BJ (cell line): ENCODE data around the gene CPO. TPM values are rescaled to one million over a fixed set of nuclear protein-coding genes. Genes with fewer than 3 reads are reported as not detected.

Experiments used
- CTCF ChIA-PET: fragments of 350-600 bp; formaldehyde crosslinking; extraction: SDS; loops from one replicate; lab custom pipeline; 2021; ENCODE audit warnings: antibody characterized with exemption, inconsistent platforms; lab: Yijun Ruan, JAX
- POLR2A ChIA-PET: fragments of 300-600 bp; sonication (Branson Sonifier 250); formaldehyde crosslinking; extraction: SDS; loops from one replicate; lab custom pipeline; 2021; ENCODE audit warnings: antibody characterized with exemption; lab: Charles Lee
- DNase-seq: peaks from one replicate; pipeline ENCODE4 v3.0.0-alpha.2; 2011; ENCODE audit warnings: low read depth
- H3K27me3 ChIP-seq: 2 replicates; pipeline ENCODE4 v1.6.0; 2011; ENCODE audit warnings: low read length; ENCODE audit not compliant: control insufficient read depth, insufficient read depth
- H3K36me3 ChIP-seq: 2 replicates; pipeline ENCODE4 v1.5.1; 2011; ENCODE audit warnings: low read length; ENCODE audit not compliant: control insufficient read depth, insufficient read depth
- H3K4me3 ChIP-seq: 2 replicates; pipeline ENCODE4 v1.5.1; 2011; ENCODE audit warnings: low read depth, mild to moderate bottlenecking, control low read depth, low read length
- polyA plus RNA-seq: library from polyadenylated mRNA; depleted of rRNA; stranded (reverse); fragments of >200 nt; gene quantifications from 2 replicates; pipeline ENCODE4 v1.2.3, GENCODE V29; 2011
- TF ChIP-seq, protein P1 (sequence below): IDR thresholded peaks from 2 replicates; pipeline ENCODE4 v1.5.1; 2011; ENCODE audit warnings: low read depth, mild to moderate bottlenecking, control low read depth, inconsistent platforms, low read length, moderate library complexity; ENCODE audit not compliant: insufficient read depth

CPO gene
- polyA plus RNA-seq, 1 experiment: not detected

DNA sequence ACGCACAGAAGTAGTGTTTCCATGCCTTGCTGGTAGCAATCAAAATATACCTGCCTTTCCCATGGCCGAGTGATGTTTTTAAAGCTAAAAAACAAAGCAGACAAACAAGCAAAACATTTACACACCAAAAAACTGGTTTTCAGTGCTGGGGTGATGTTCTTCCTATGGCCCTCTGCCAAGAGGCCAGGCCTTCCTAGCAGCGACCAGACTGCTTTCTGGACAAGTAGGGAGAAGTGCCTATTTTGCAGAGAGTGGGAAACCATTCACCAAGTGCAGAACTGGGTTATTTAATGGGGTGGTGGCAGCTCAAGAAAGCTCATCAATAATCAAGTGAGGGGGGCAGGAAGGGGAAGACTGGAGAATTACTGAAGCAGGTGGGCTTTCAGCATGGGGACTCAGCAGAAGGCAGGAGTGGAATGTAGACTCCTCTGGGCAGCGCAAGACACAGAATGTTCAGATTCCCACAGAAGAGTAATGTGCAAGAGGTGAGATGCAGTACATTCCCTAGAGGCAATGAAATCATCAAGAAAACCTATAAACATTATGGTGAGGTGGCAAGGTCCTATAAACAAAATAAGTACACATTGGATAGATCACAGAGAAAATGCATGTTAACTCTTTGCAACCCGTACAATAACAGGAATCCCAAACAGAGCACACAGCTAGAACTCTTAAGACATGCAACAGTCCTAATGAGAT is 44.0 kb downstream of the CPO start:
- no peaks in the 10 kb centered on the region for H3K36me3 ChIP-seq
- TF ChIP-seq, protein P1, sequence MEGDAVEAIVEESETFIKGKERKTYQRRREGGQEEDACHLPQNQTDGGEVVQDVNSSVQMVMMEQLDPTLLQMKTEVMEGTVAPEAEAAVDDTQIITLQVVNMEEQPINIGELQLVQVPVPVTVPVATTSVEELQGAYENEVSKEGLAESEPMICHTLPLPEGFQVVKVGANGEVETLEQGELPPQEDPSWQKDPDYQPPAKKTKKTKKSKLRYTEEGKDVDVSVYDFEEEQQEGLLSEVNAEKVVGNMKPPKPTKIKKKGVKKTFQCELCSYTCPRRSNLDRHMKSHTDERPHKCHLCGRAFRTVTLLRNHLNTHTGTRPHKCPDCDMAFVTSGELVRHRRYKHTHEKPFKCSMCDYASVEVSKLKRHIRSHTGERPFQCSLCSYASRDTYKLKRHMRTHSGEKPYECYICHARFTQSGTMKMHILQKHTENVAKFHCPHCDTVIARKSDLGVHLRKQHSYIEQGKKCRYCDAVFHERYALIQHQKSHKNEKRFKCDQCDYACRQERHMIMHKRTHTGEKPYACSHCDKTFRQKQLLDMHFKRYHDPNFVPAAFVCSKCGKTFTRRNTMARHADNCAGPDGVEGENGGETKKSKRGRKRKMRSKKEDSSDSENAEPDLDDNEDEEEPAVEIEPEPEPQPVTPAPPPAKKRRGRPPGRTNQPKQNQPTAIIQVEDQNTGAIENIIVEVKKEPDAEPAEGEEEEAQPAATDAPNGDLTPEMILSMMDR: no peak
- no peak for DNase-seq
- no peaks in the 10 kb centered on the region for H3K27me3 ChIP-seq
- POLR2A ChIA-PET: no interaction called here
- H3K4me3 ChIP-seq: no peak overlapping the region
- CTCF ChIA-PET: interaction anchor here (0.6 to 6.9 kb wide), 9 partner anchors 11 to 493 kb away, joined by 3 to 84 read pairs (median 7); no protein-coding TSS in a partner anchor

DNA sequence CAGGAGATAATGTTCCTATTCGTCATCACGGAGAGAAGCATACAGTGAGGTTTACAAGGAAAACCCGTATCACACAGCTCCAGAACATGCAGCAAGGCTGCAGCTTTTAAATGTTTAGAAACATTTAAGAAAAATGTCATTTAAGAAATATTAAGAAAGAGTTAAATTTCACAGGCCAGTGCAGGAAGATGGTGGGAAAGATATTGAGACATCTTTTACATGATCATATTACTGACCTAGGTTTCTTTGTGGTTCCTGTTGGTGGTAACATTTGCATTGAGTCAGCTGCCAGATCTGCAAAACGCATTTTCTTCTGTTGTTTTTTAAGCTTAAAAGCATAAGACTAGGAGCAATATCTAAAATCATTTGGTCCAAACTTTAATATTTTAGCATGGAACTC is 44.9 kb downstream of the CPO start:
- CTCF ChIA-PET: interaction anchor here (0.6 to 6.9 kb wide), 4 partner anchors 180 to 492 kb away, joined by 3 to 84 read pairs (median 12); no protein-coding TSS in a partner anchor
- DNase-seq: no peak
- no peaks in the 10 kb centered on the region for H3K36me3 ChIP-seq
- TF ChIP-seq, protein P1: no peak
- no peak overlapping the region for H3K4me3 ChIP-seq
- POLR2A ChIA-PET: no interaction called here
- no peaks in the 10 kb centered on the region for H3K27me3 ChIP-seq

DNA sequence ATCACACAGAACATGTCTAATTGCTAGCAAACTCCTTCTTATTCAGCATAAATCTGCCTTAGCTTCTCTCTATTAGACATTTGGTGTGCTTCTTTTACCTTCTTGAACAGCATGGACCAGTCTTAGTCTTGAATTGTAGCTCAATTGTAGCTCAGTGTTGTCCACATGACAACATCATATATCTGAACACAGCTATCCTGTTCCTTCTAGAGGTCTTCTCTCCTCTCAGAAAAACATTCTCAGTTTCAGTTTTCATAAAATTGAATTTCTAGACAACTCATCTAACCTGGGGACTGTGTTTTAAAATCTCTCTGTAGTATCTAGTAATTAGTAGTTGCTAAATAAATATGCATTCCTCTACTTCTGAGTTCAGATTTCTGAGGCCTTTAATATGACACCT is 47.6 kb downstream of the CPO start:
- H3K36me3 ChIP-seq: no peaks in the 10 kb centered on the region
- CTCF ChIA-PET: no interaction called here
- TF ChIP-seq, protein P1: no peak

DNA sequence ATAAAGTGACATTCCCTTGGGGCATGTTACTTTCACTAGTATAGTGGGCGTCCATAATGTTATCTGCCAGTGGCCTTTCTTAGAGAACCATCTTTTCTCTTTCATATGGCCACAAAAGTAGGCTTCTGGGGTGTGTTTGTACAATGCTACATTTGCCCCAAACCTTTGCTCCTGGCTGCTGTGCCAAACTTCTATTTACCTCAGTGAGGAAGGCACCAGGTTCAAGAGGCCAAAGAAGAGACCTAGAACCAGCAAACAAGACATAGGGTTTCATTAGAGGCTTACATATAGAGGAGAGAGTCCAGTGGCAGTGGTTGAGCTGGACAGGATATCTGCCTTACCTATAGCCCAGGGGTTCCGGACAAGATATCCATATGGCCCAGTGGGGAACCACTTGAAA is 48.5 kb downstream of the CPO start:
- TF ChIP-seq, protein P1: no peak
- no peaks in the 10 kb centered on the region for H3K27me3 ChIP-seq
- ChIA-PET POLR2A (no interaction called here), CTCF (no interaction called here)
- H3K4me3 ChIP-seq: no peak overlapping the region
- no peaks in the 10 kb centered on the region for H3K36me3 ChIP-seq
- no peak for DNase-seq

More for the DNA sequence above, 47.6 kb downstream of the CPO start:
- POLR2A ChIA-PET: no interaction called here
- DNase-seq: no peak
- Histone ChIP-seq H3K27me3 (no peaks in the 10 kb centered on the region), H3K4me3 (no peak overlapping the region)

DNA sequence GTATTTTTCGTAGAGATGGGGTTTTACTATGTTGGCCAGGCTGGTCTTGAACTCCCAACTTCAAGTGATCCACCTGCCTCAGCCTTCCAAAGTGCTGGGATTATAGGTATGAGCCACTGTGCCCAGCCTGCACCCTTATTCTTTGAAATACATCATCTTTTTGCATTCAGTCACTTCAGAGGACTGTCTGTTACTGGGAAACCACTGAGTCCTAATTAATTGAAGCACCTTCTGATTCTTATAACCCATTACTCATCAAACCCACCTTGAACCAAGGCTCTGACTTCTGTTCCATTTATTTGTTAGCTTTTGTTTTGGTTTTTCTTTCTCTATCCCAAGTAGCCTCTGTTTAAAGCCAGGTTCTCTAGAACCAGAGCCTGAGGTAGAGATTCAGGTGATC is 49.6 kb downstream of the CPO start:
- H3K36me3 ChIP-seq: no peaks in the 10 kb centered on the region
- ChIA-PET POLR2A (no interaction called here), CTCF (interaction anchor here (0.9 to 1.1 kb wide), 4 partner anchors 47 to 503 kb away, joined by 3 to 6 read pairs (median 4); no protein-coding TSS in a partner anchor)
- TF ChIP-seq, protein P1: no peak
- no peak overlapping the region for H3K4me3 ChIP-seq
- DNase-seq: no peak
- no peaks in the 10 kb centered on the region for H3K27me3 ChIP-seq
